ENCODE measurements around the gene CACNB4. TPM values are rescaled to one million over a fixed set of nuclear protein-coding genes. Genes with fewer than 3 reads are reported as not detected.
"Not testable (repeated sequence)": the region's sequence is repeated elsewhere in the genome, so short reads cannot be mapped to it uniquely, and the experiment has no call there.

Gene CACNB4
- total and polyA plus RNA-seq, 8 donors: 0.34 to 1.3 (median 0.70) TPM

- no peaks in the 10 kb centered on the region for H3K9me3 ChIP-seq
- no peak for DNase-seq
- no peak overlapping the region for H3K4me3 ChIP-seq
- H3K36me3 ChIP-seq: no peaks in the 10 kb centered on the region
- no peak overlapping the region for H3K27ac ChIP-seq
- FAIRE-seq: no peak
- H3K4me1 ChIP-seq: no peaks in the 10 kb centered on the region
- no peak for TF ChIP-seq CTCF (IDR thresholded peaks at IDR 0.05)
- no peak for ATAC-seq
- WGBS, 2 donors: 80 to 83% methylated on average over 7 of the region's 7 CpGs
- H3K27me3 ChIP-seq: no peaks in the 10 kb centered on the region
- intact Hi-C loops (cut with DNase I): no loop called here
Measured at GRCh38 chr2:151927501-151928221, 171.2 kb downstream of the CACNB4 start.

- ATAC-seq (peak in 2 of 4 donors; percentile 71 to 73), FAIRE-seq (no peak), DNase-seq (peak in 3 of 6 donors; percentile 9 to 44 (median 38))
- no peaks in the 10 kb centered on the region for H3K36me3 ChIP-seq
- no peak for TF ChIP-seq CTCF (IDR thresholded peaks at IDR 0.05)
- H3K27ac ChIP-seq: no peak overlapping the region
- 47 to 55% methylated on average over 5 of the region's 5 CpGs for WGBS, 2 donors
- no peaks in the 10 kb centered on the region for H3K4me1 ChIP-seq
- intact Hi-C loops (cut with DNase I): no loop called here
- H3K27me3 ChIP-seq: no peaks in the 10 kb centered on the region
- H3K4me3 ChIP-seq: no peak overlapping the region
- no peaks in the 10 kb centered on the region for H3K9me3 ChIP-seq
Measured at GRCh38 chr2:151922845-151923666, 175.8 kb downstream of the CACNB4 start.

- Histone ChIP-seq H3K4me1 (no peaks in the 10 kb centered on the region), H3K4me3 (no peak overlapping the region), H3K36me3 (no peaks in the 10 kb centered on the region), H3K27me3 (no peaks in the 10 kb centered on the region), H3K9me3 (no peaks in the 10 kb centered on the region), H3K27ac (no peak overlapping the region)
- ATAC-seq (no peak), FAIRE-seq (peak; percentile 41), DNase-seq (no peak)
- 19 to 36% methylated on average over 1 of the region's 1 CpG for WGBS, 2 donors
- intact Hi-C loops (cut with DNase I): no loop called here
- TF ChIP-seq CTCF (IDR thresholded peaks at IDR 0.05): no peak
Measured at GRCh38 chr2:151919786-151920185, 179.1 kb downstream of the CACNB4 start.

DNA sequence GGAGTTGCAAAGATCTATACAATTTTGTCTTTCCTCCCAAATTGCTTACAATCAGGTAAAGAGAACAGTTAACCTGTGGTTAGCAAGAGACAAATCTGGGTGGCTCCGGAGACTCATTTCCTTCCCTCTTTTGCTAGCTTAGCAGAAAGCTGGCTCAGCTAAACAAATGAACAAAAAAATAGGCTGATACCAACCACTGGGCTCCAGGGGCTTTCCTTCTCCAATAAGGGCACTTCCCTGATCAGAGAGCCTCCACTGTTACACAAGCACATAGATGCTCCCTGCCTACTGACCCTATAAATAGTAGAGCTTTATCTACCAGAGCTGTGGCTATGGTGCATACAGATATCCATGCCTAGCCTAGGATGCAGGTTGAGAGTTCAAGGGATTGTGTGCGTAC, 180.5 kb downstream of the CACNB4 start:
- no peaks in the 10 kb centered on the region for H3K4me1 ChIP-seq
- no peaks in the 10 kb centered on the region for H3K36me3 ChIP-seq
- ATAC-seq: peak in 2 of 4 donors; percentile 38 to 77
- intact Hi-C loops (cut with DNase I): no loop called here
- H3K4me3 ChIP-seq: no peak overlapping the region
- TF ChIP-seq CTCF (IDR thresholded peaks at IDR 0.05): no peak
- H3K27me3 ChIP-seq: no peaks in the 10 kb centered on the region
- H3K27ac ChIP-seq: no peak overlapping the region
- 81 to 85% methylated on average over 2 of the region's 2 CpGs for WGBS, 2 donors
- FAIRE-seq: no peak
- DNase-seq: no peak
- no peaks in the 10 kb centered on the region for H3K9me3 ChIP-seq

DNA sequence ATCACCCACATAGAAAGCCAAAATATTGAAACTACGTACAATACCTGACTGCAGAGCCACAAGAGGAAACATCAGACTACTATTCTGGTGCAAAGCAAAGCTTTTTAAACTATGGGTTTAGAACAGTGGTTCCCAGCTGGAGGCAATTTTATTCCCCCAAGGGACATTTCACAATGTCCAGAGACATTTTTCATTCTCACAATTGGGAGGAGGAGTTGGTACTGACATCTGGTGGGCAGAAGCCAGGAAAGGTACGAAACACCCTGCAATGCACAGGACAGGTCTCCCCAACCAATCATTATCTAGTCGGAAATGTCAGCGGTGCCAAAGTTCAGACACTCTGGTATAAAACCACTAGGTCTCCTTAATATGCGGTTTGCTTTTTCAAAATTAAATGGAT, 182.2 kb downstream of the CACNB4 start:
- no peaks in the 10 kb centered on the region for H3K36me3 ChIP-seq
- DNase-seq: no peak
- no peak for TF ChIP-seq CTCF (IDR thresholded peaks at IDR 0.05)
- intact Hi-C loops (cut with DNase I): no loop called here
- WGBS, 2 donors: 63 to 65% methylated on average over 5 of the region's 5 CpGs
- no peaks in the 10 kb centered on the region for H3K27me3 ChIP-seq
- no peaks in the 10 kb centered on the region for H3K9me3 ChIP-seq
- no peak overlapping the region for H3K27ac ChIP-seq
- no peaks in the 10 kb centered on the region for H3K4me1 ChIP-seq
- no peak overlapping the region for H3K4me3 ChIP-seq
- ATAC-seq: no peak
- FAIRE-seq: no peak

- H3K27ac ChIP-seq; intact Hi-C loops (cut with DNase I); H3K36me3 ChIP-seq; ATAC-seq; H3K27me3 ChIP-seq; FAIRE-seq; H3K4me3 ChIP-seq; H3K4me1 ChIP-seq; H3K9me3 ChIP-seq; DNase-seq: not testable (repeated sequence)
- WGBS, 2 donors: 93% methylated on average over 6 to 7 of the region's 7 CpGs
Measured at GRCh38 chr2:151915629-151916025, 183.2 kb downstream of the CACNB4 start.

All from pancreas (tissue), 10 donors.